ENCODE results near the gene BIRC3. TPM values are rescaled to one million over a fixed set of nuclear protein-coding genes. Genes with fewer than 3 reads are reported as not detected.

BIRC3 gene
- total RNA-seq, 1 experiment from 2014 or later, result 4.7 TPM

GRCh38 chr11:102312667-102313066 is 4.6 kb upstream of the BIRC3 start:
- peak overlapping the region; percentile 85 for H3K4me2 ChIP-seq (ENCODE audit: low read length)
- peak overlapping the region; percentile 47 for H3K9ac ChIP-seq (ENCODE audit: low read length)
- H3K79me2 ChIP-seq (ENCODE audit: insufficient read depth, low read length), result no peaks in the 10 kb centered on the region
- H4K20me1 ChIP-seq (ENCODE audit: insufficient read depth), result no peaks in the 10 kb centered on the region
- RAD21 ChIA-PET (ENCODE audit: low non-redundant PET in 1 of 2, low total read pairs in 2 of 2, uncharacterized antibody in 2 of 2, unreplicated experiment in 2 of 2), result no interaction called here
- no peak for DNase-seq (ENCODE audit: low read depth, low spot score)
- H3K9me2 ChIP-seq (ENCODE audit: insufficient read depth), result no peaks in the 10 kb centered on the region
- TF ChIP-seq ZNF274 (IDR thresholded peaks at IDR 0.05; ENCODE audit: low read depth, low read length), result no peak
- no peak for TF ChIP-seq TCF7L2 (IDR thresholded peaks at IDR 0.05; ENCODE audit: borderline replicate concordance, extremely low read depth, insufficient read depth, insufficient read length)
- TF ChIP-seq RAD21 (IDR thresholded peaks at IDR 0.05; ENCODE audit: low read depth), result no peak
- TF ChIP-seq EZH2 (IDR thresholded peaks at IDR 0.05), result no peak
- no peak for TF ChIP-seq CBX3 (IDR thresholded peaks at IDR 0.05; ENCODE audit: low read depth)
- no peak for TF ChIP-seq ZFX (IDR thresholded peaks at IDR 0.05)
- TF ChIP-seq CEBPB (IDR thresholded peaks at IDR 0.05; ENCODE audit: low read depth), result no peak
- TF ChIP-seq ZBTB33 (IDR thresholded peaks at IDR 0.05; ENCODE audit: extremely low read depth, insufficient replicate concordance, low read length), result no peak
- no peak for TF ChIP-seq ELF1 (IDR thresholded peaks at IDR 0.05; ENCODE audit: borderline replicate concordance, low read depth)
- TF ChIP-seq SRF (IDR thresholded peaks at IDR 0.05; ENCODE audit: low read depth), result no peak
- TF ChIP-seq REST (IDR thresholded peaks at IDR 0.05; ENCODE audit: low read depth), result no peak
- no peak for TF ChIP-seq MAX (IDR thresholded peaks at IDR 0.05)
- no peak for TF ChIP-seq ATF3 (IDR thresholded peaks at IDR 0.05)
- no peak for TF ChIP-seq FOSL1 (IDR thresholded peaks at IDR 0.05; ENCODE audit: low read depth)
- TF ChIP-seq POLR2A (IDR thresholded peaks at IDR 0.05; ENCODE audit: borderline replicate concordance, extremely low read depth, insufficient read depth, insufficient read length), result no peak
- no peak for TF ChIP-seq JUND (IDR thresholded peaks at IDR 0.05)
- TF ChIP-seq YY1 (IDR thresholded peaks at IDR 0.05; ENCODE audit: extremely low read depth, insufficient replicate concordance, low read depth, low read length), result no peak
- no peak for TF ChIP-seq EGR1 (IDR thresholded peaks at IDR 0.05; ENCODE audit: low read depth)
- no peak for ATAC-seq
- intact Hi-C loops (cut with micrococcal nuclease), result no loop called here
- no peaks in the 10 kb centered on the region for H3K27me3 ChIP-seq (ENCODE audit: insufficient read depth, low read length)
- BruUV-seq (replicated peaks), result no TSS peak
- no peak overlapping the region for H3K27ac ChIP-seq (ENCODE audit: low read depth, low read length)
- CTCF ChIA-PET, result interaction anchor here (1.9 to 3.8 kb wide), 2 partner anchors 18 to 29 kb away, joined by 6 to 14 read pairs; no protein-coding TSS in a partner anchor
- peaks cover 7 to 31% of the 10 kb centered on the region in 2 experiments for H3K4me1 ChIP-seq (ENCODE audit: control insufficient read depth in 1 of 2, insufficient read depth in 2 of 2, low read length in 2 of 2)
- H3K9me3 ChIP-seq (ENCODE audit: control insufficient read depth in 1 of 2, insufficient read depth in 1 of 2, low read depth in 1 of 2, low read length in 2 of 2), result no peaks in the 10 kb centered on the region
- H2AFZ ChIP-seq (ENCODE audit: low read depth, low read length, poor library complexity, severe bottlenecking), result peak overlapping the region; percentile 99
- POLR2A ChIA-PET, result no interaction called here
- peak overlapping the region; percentile 35 to 59 for H3K4me3 ChIP-seq (replicated peaks in 1 of 2; ENCODE audit: low read depth in 1 of 2, low read length in 2 of 2)
- H3K36me3 ChIP-seq (ENCODE audit: control insufficient read depth in 1 of 2, insufficient read depth in 2 of 2, low read length in 2 of 2), result no peaks in the 10 kb centered on the region
